Ovary (tissue), 9 donors: ENCODE measurements around the gene POU4F1. TPM values are rescaled to one million over a fixed set of nuclear protein-coding genes. Genes with fewer than 3 reads are reported as not detected.

ENCODE experiments used
- DNase-seq, 5 donors: peaks; one replicate each; pipeline ENCODE4 v3.0.0-alpha.2; 2019 to 2020
- H3K27ac ChIP-seq, 2 donors: fragments of 200-600 bp; one replicate each; pipeline versions ENCODE4 v1.5.1 to v1.8.0; 2019 to 2022
- H3K27me3 ChIP-seq: fragments of 200-600 bp; one replicate; pipeline ENCODE4 v1.8.0; 2022
- H3K36me3 ChIP-seq: fragments of 200-600 bp; sonication (generic); one replicate; pipeline ENCODE4 v1.5.1; 2019
- H3K4me1 ChIP-seq: one replicate; pipeline ENCODE4 v1.8.1; 2013; ENCODE audit warnings: mild to moderate bottlenecking, moderate library complexity; ENCODE audit not compliant: insufficient read depth
- H3K4me3 ChIP-seq: fragments of 200-600 bp; sonication (generic); one replicate; pipeline ENCODE4 v1.5.1; 2017
- H3K9me3 ChIP-seq, 2 donors: fragments of 200-600 bp in 1 of 2; sonication (generic) in 1 of 2; one replicate each; pipeline versions ENCODE4 v1.5.1 to v1.8.1; 2013 to 2019; ENCODE audit warnings: mild to moderate bottlenecking in 1 of 2, moderate library complexity in 1 of 2
- CTCF ChIP-seq, 3 donors: fragments of 450-650 bp in 2 of 3; fragments of 200-600 bp in 1 of 3; IDR thresholded peaks; one replicate each; pipeline versions ENCODE4 v1.5.1 to v1.8.0; 2016 to 2022; ENCODE audit warnings: antibody characterized with exemption in 3 of 3, mild to moderate bottlenecking in 1 of 3
- EP300 ChIP-seq: sonication (generic); formaldehyde crosslinking; IDR thresholded peaks from one replicate; pipeline ENCODE4 v1.6.1; 2017; ENCODE audit warnings: antibody characterized with exemption
- POLR2A ChIP-seq: fragments of 450-650 bp; IDR thresholded peaks from one replicate; pipeline ENCODE4 v1.6.1; 2017; ENCODE audit warnings: antibody characterized with exemption, mild to moderate bottlenecking, moderate library complexity
- WGBS, 3 donors: extraction: QIAGEN DNeasy Blood & Tissue Kit in 1 of 3; methylation state at CpG; one replicate each; pipeline versions ENCODE4 v1.1.5 to v1.1.7; 2013 to 2017; 5-methylcytosine and 5-hydroxymethylcytosine counted together
- intact Hi-C, 4 donors: fragments of 100-400 bp; cut with DNase I; formaldehyde crosslinking; loops; one replicate each; pipeline versions ENCODE4 v1.11.0 to v1.15.1; 2022 to 2023
- polyA plus RNA-seq, 2 donors: library from polyadenylated mRNA; stranded (reverse); fragments of 200-250 nt in 1 of 2; fragments of 350-450 nt in 1 of 2; fragmentation: Illumina TruSeq in 1 of 2; extraction: RNeasy Lipid Tissue Mini Kit (QIAGEN cat#74804) in 1 of 2; gene quantifications; one replicate each; pipeline ENCODE4 v1.2.3, GENCODE V29; 2013 to 2014
- total RNA-seq, 7 donors: library from RNA; depleted of rRNA in 2 of 7; stranded (reverse); fragments of >200 nt in 2 of 7; fragmentation: NEBNext Ultra II Directional in 3 of 7; extraction: Animal tissue kit (Norgen Biotek cat#: 25700) in 3 of 7; gene quantifications; one replicate each; pipeline versions ENCODE4 v1.1.0 to v1.2.4, GENCODE V29; 2016 to 2023
- donor health status: DM: no; HTN: no; CAD: no; lungs with moderate emphysema.
- donor health status: DM: no; HTN: no; CAD: no.
- donor health status: Bipolar disorder and iron deficiency.
- donor health status: DM: yes; HTN: yes; CAD: no.
- donor health status: DM: no; HTN: no; CAD: no.
- donor health status: DM: yes; HTN: yes; CAD: no.

The POU4F1 gene
- total and polyA plus RNA-seq, 9 donors, result 0.02 TPM; not detected in 8

- intact Hi-C loops, result no loop called here
- Histone ChIP-seq H3K27me3 (no peaks in the 10 kb centered on the region), H3K4me1 (peaks cover 13% of the 10 kb centered on the region), H3K4me3 (no peak overlapping the region), H3K36me3 (no peaks in the 10 kb centered on the region), H3K9me3 (no peaks in the 10 kb centered on the region), H3K27ac (no peak overlapping the region)
- DNase-seq, result no peak
- TF ChIP-seq POLR2A (no peak), CTCF (IDR thresholded peaks at IDR 0.05) (no peak), EP300 (no peak)
- 9 to 15% (median 10%) methylated on average over 15 of the region's 15 CpGs for WGBS, 3 donors
These were observed 4.9 kb upstream of the POU4F1 start for GRCh38 chr13:78608252-78608687.

GRCh38 chr13:78607409-78608251, 4.3 kb upstream of the POU4F1 start:
- Histone ChIP-seq H3K27ac (no peak overlapping the region), H3K27me3 (no peaks in the 10 kb centered on the region), H3K4me3 (no peak overlapping the region), H3K9me3 (no peaks in the 10 kb centered on the region), H3K36me3 (no peaks in the 10 kb centered on the region), H3K4me1 (peaks cover 17% of the 10 kb centered on the region)
- intact Hi-C loops, result no loop called here
- WGBS, 3 donors, result 14 to 19% (median 14%) methylated on average over 40 to 42 of the region's 42 CpGs
- DNase-seq, result no peak
- TF ChIP-seq CTCF (IDR thresholded peaks at IDR 0.05) (no peak), EP300 (no peak), POLR2A (no peak)

- Histone ChIP-seq H3K4me3 (no peak overlapping the region), H3K4me1 (peaks cover 19% of the 10 kb centered on the region), H3K9me3 (no peaks in the 10 kb centered on the region), H3K27ac (no peak overlapping the region), H3K27me3 (no peaks in the 10 kb centered on the region), H3K36me3 (no peaks in the 10 kb centered on the region)
- 11 to 13% (median 12%) methylated on average over 30 of the region's 30 CpGs for WGBS, 3 donors
- DNase-seq, result no peak
- TF ChIP-seq EP300, result no peak
- no peak for TF ChIP-seq CTCF (IDR thresholded peaks at IDR 0.05)
- no peak for TF ChIP-seq POLR2A
- intact Hi-C loops, result no loop called here
These were observed 3.4 kb upstream of the POU4F1 start for GRCh38 chr13:78606471-78607408.

- intact Hi-C loops, result no loop called here
- Histone ChIP-seq H3K27me3 (no peaks in the 10 kb centered on the region), H3K27ac (no peak overlapping the region), H3K9me3 (no peaks in the 10 kb centered on the region), H3K36me3 (no peaks in the 10 kb centered on the region), H3K4me1 (peaks cover 24% of the 10 kb centered on the region), H3K4me3 (no peak overlapping the region)
- TF ChIP-seq POLR2A, result no peak
- no peak for TF ChIP-seq CTCF (IDR thresholded peaks at IDR 0.05)
- TF ChIP-seq EP300, result no peak
- no peak for DNase-seq
- WGBS, 3 donors, result 4 to 6% (median 5%) methylated on average over 20 of the region's 20 CpGs
These were observed 1.6 kb upstream of the POU4F1 start for GRCh38 chr13:78604782-78605611.
